Esophagus muscularis mucosa (tissue), 4 donors: ENCODE data around the gene ACVR1. TPM values are rescaled to one million over a fixed set of nuclear protein-coding genes. Genes with fewer than 3 reads are reported as not detected.

ENCODE experiments used
- DNase-seq: peaks from one replicate; pipeline ENCODE4 v3.0.0-alpha.2; 2017; ENCODE audit errors: extremely low spot score
- H3K27ac ChIP-seq, 4 donors: fragments of 200-600 bp; sonication (generic); replicated peaks in 1 of 4; 1 replicate in 3 of 4; 2 replicates in 1 of 4; pipeline ENCODE4 v1.5.1; 2016 to 2019; ENCODE audit warnings: mild to moderate bottlenecking in 1 of 4
- H3K27me3 ChIP-seq, 4 donors: fragments of 200-600 bp; sonication (generic); one replicate each; pipeline versions ENCODE4 v1.5.1 to v1.6.0; 2016 to 2019
- H3K36me3 ChIP-seq, 4 donors: fragments of 200-600 bp; sonication (generic); one replicate each; pipeline ENCODE4 v1.5.1; 2016 to 2019
- H3K4me1 ChIP-seq, 4 donors: fragments of 200-600 bp; sonication (generic); one replicate each; pipeline ENCODE4 v1.5.1; 2016 to 2019
- H3K4me3 ChIP-seq, 4 donors: fragments of 200-600 bp; sonication (generic); 1 replicate in 2 of 4; 2 replicates in 2 of 4; pipeline ENCODE4 v1.5.1; 2016 to 2019; ENCODE audit warnings: mild to moderate bottlenecking in 4 of 4, moderate library complexity in 1 of 4
- H3K9me3 ChIP-seq, 4 donors: fragments of 200-600 bp; sonication (generic); 1 replicate in 3 of 4; 2 replicates in 1 of 4; pipeline ENCODE4 v1.5.1; 2016 to 2019
- CTCF ChIP-seq, 3 experiments: fragments of 200-600 bp in 2 of 3; fragments of 450-650 bp in 1 of 3; sonication (generic) in 2 of 3; IDR thresholded peaks; one replicate each; pipeline ENCODE4 v1.5.1; 2017 to 2019; ENCODE audit warnings: antibody characterized with exemption in 3 of 3, mild to moderate bottlenecking in 2 of 3, moderate library complexity in 1 of 3
- EP300 ChIP-seq: sonication (generic); formaldehyde crosslinking; IDR thresholded peaks from one replicate; pipeline ENCODE4 v1.6.1; 2017; ENCODE audit warnings: antibody characterized with exemption
- POLR2A ChIP-seq: fragments of 450-650 bp; IDR thresholded peaks from one replicate; pipeline ENCODE4 v1.6.1; 2017; ENCODE audit warnings: antibody characterized with exemption, moderate library complexity, mild to moderate bottlenecking, low read depth
- POLR2AphosphoS5 ChIP-seq, 2 donors: sonication (generic); formaldehyde crosslinking; IDR thresholded peaks; one replicate each; pipeline ENCODE4 v1.6.1; 2017; ENCODE audit warnings: antibody characterized with exemption in 2 of 2
- WGBS: methylation state at CpG from one replicate; pipeline ENCODE4 v1.1.5; 2018; 5-methylcytosine and 5-hydroxymethylcytosine counted together
- intact Hi-C: fragments of 100-400 bp; cut with DNase I; formaldehyde crosslinking; loops from one replicate; pipeline ENCODE4 v1.15.1; 2023
- total RNA-seq, 4 donors: library from RNA; depleted of rRNA; stranded (reverse); fragments of >200 nt; gene quantifications; one replicate each; pipeline versions ENCODE4 v1.1.0 to v1.2.1, GENCODE V29; 2016

ACVR1 gene
- total RNA-seq, 4 donors from 2014 or later, result 25.2 to 39.1 (median 32.3) TPM

GRCh38 chr2:157819761-157820160, 56.4 kb downstream of the ACVR1 start:
- Histone ChIP-seq H3K9me3 (no peaks in the 10 kb centered on the region), H3K27me3 (no peaks in the 10 kb centered on the region), H3K36me3 (peaks cover 16 to 31% (median 21%) of the 10 kb centered on the region in 4 donors), H3K4me3 (no peak overlapping the region), H3K27ac (no peak overlapping the region), H3K4me1 (peaks cover 16 to 23% (median 19%) of the 10 kb centered on the region in 4 donors)
- no peak for TF ChIP-seq EP300
- no peak for TF ChIP-seq CTCF (IDR thresholded peaks at IDR 0.05)
- TF ChIP-seq POLR2AphosphoS5 (IDR thresholded peaks at IDR 0.05), result no peak
- no peak for TF ChIP-seq POLR2A
- no peak for DNase-seq
- 89% methylated on average over 5 of the region's 5 CpGs for WGBS
- intact Hi-C loops, result no loop called here

GRCh38 chr2:157818227-157818626, 57.9 kb downstream of the ACVR1 start:
- Histone ChIP-seq H3K9me3 (no peaks in the 10 kb centered on the region), H3K27me3 (no peaks in the 10 kb centered on the region), H3K4me1 (peaks cover 16 to 23% (median 19%) of the 10 kb centered on the region in 4 donors), H3K4me3 (no peak overlapping the region), H3K36me3 (peaks cover 16 to 31% (median 21%) of the 10 kb centered on the region in 4 donors), H3K27ac (no peak overlapping the region)
- no peak for TF ChIP-seq EP300
- no peak for TF ChIP-seq CTCF (IDR thresholded peaks at IDR 0.05)
- no peak for TF ChIP-seq POLR2A
- no peak for TF ChIP-seq POLR2AphosphoS5 (IDR thresholded peaks at IDR 0.05)
- DNase-seq, result no peak
- intact Hi-C loops, result no loop called here
- WGBS, result 97% methylated on average over 7 of the region's 7 CpGs

- peaks cover 0 to 3% (median under 1%) of the 10 kb centered on the region in 4 donors for H3K4me1 ChIP-seq
- no peaks in the 10 kb centered on the region for H3K27me3 ChIP-seq
- no peaks in the 10 kb centered on the region for H3K9me3 ChIP-seq
- intact Hi-C loops, result no loop called here
- H3K4me3 ChIP-seq, result no peak overlapping the region
- WGBS, result 100% methylated on average over 1 of the region's 1 CpG
- no peak for DNase-seq
- no peak overlapping the region for H3K27ac ChIP-seq
- peaks cover 16 to 31% (median 21%) of the 10 kb centered on the region in 4 donors for H3K36me3 ChIP-seq
- TF ChIP-seq POLR2AphosphoS5 (IDR thresholded peaks at IDR 0.05) (no peak), CTCF (IDR thresholded peaks at IDR 0.05) (no peak), EP300 (no peak), POLR2A (no peak)
Observed at GRCh38 chr2:157815421-157815820, 60.7 kb downstream of the ACVR1 start.

- Histone ChIP-seq H3K36me3 (peaks cover 15 to 30% (median 20%) of the 10 kb centered on the region in 4 donors), H3K9me3 (no peaks in the 10 kb centered on the region), H3K4me1 (peaks cover 12 to 21% (median 17%) of the 10 kb centered on the region in 4 donors), H3K4me3 (no peak overlapping the region), H3K27ac (no peak overlapping the region), H3K27me3 (no peaks in the 10 kb centered on the region)
- DNase-seq, result no peak
- intact Hi-C loops, result no loop called here
- WGBS, result 86% methylated on average over 2 of the region's 2 CpGs
- TF ChIP-seq EP300, result no peak
- TF ChIP-seq CTCF (IDR thresholded peaks at IDR 0.05), result no peak
- no peak for TF ChIP-seq POLR2AphosphoS5 (IDR thresholded peaks at IDR 0.05)
- no peak for TF ChIP-seq POLR2A
Observed at GRCh38 chr2:157813467-157813866, 62.7 kb downstream of the ACVR1 start.

GRCh38 chr2:157810037-157810436, 66.1 kb downstream of the ACVR1 start:
- TF ChIP-seq POLR2AphosphoS5 (IDR thresholded peaks at IDR 0.05) (no peak), EP300 (no peak), CTCF (IDR thresholded peaks at IDR 0.05) (no peak), POLR2A (no peak)
- H3K27ac ChIP-seq, result no peak overlapping the region
- WGBS, result 32% methylated on average over 1 of the region's 1 CpG

More at GRCh38 chr2:157810037-157810436, 66.1 kb downstream of the ACVR1 start:
- H3K4me3 ChIP-seq, result no peak overlapping the region
- H3K4me1 ChIP-seq, result peaks cover 16 to 25% (median 22%) of the 10 kb centered on the region in 4 donors
- intact Hi-C loops, result no loop called here
- no peaks in the 10 kb centered on the region for H3K27me3 ChIP-seq
- H3K9me3 ChIP-seq, result no peaks in the 10 kb centered on the region
- no peaks in the 10 kb centered on the region for H3K36me3 ChIP-seq
- no peak for DNase-seq
